GM13976 (cell line): ENCODE data around the gene PI3.

Experiments
- DNase-seq: peaks from one replicate; pipeline ENCODE4 v3.0.0; 2012; ENCODE audit warnings: low spot score
- in situ Hi-C: fragments of 300-500 bp; cut with MboI; formaldehyde crosslinking; loops from one replicate; pipeline ENCODE4 v1.12.0; 2022; ENCODE audit warnings: low sequenced_read_pairs, mixed read lengths, inconsistent platforms; ENCODE audit not compliant: unreplicated experiment
- TF ChIP-seq, protein P1 (sequence below): IDR thresholded peaks from 2 replicates; pipeline ENCODE4 v1.5.1; 2012; ENCODE audit warnings: borderline replicate concordance, mild to moderate bottlenecking; ENCODE audit not compliant: insufficient read depth; ENCODE audit errors: extremely low read depth, missing control alignments, control extremely low read depth

Gene PI3

DNA sequence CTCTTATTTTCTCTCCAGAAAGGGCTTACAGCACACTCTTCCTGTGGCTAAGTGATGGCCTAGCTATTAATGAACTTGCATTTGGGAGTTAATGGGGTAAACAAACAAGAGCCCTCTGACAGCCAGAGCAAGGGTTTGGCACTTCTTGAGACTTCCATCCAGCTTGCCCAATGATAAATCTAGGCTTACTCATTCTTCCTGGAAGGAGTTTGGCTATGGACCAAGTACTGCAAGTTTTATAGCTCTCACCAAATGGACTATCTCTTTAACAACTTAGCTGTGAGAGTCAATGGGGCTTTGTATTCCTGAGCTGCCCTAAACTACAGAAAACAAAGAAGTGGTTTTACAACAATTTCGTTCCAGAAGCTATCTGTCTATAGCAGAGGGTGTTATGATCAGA is 16.7 kb upstream of the PI3 start:
- TF ChIP-seq, protein P1, sequence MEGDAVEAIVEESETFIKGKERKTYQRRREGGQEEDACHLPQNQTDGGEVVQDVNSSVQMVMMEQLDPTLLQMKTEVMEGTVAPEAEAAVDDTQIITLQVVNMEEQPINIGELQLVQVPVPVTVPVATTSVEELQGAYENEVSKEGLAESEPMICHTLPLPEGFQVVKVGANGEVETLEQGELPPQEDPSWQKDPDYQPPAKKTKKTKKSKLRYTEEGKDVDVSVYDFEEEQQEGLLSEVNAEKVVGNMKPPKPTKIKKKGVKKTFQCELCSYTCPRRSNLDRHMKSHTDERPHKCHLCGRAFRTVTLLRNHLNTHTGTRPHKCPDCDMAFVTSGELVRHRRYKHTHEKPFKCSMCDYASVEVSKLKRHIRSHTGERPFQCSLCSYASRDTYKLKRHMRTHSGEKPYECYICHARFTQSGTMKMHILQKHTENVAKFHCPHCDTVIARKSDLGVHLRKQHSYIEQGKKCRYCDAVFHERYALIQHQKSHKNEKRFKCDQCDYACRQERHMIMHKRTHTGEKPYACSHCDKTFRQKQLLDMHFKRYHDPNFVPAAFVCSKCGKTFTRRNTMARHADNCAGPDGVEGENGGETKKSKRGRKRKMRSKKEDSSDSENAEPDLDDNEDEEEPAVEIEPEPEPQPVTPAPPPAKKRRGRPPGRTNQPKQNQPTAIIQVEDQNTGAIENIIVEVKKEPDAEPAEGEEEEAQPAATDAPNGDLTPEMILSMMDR: no peak
- DNase-seq: no peak
- in situ Hi-C loops: no loop called here

DNA sequence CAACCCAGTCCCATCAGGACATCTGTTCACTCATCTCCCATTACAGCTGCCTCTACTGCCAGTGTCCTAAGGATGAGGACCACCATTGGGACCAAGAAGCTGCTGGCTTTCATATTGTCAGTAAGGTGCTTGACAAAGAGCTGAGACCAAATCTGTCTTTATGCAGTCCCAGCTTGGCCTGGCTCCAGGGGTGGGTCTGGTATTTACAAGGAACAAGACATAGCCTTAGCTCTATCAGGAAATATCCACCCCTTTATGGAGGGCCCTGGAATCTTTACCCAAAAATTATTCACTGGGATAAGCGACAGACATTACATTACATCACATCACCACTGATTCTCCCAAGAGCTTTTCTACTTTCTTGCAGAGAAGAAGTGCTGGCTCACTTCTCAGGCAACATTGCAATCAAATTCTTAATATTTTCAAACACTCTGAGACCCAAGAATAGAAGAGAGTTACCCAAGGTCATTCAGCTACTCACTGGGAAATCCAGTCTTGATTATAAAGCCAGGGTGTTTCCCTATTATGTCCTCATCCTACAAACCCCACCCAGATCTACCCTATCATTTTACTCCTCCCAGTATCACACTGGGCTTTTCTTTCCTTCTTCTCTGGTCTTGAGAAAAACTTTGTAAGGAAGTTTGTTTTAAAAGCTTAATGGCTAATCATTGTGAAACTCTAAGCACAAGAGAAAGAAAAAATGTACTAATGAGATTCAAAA is 11.5 kb upstream of the PI3 start:
- in situ Hi-C loops: no loop called here
- TF ChIP-seq, protein P1: no peak
- no peak for DNase-seq

DNA sequence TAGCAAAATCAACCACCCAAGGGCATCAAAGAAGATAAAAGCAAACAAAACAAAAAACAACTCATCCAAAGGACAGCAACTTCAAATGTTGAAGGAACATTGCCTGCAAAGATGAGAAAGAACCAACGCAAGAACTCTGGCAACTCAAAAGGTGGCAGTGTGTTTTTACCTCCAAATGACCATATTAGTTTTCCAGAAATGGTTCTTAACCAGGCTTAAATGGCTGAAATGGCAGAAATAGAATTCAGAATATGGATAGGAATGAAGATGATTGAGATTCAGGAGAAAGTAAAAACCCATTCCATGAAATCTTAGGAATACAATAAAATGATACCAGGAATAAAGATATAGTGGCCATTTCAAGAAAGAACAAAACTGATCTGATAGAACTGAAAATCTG is 9.8 kb upstream of the PI3 start:
- no peak for DNase-seq
- TF ChIP-seq, protein P1: no peak
- in situ Hi-C loops: no loop called here

DNA sequence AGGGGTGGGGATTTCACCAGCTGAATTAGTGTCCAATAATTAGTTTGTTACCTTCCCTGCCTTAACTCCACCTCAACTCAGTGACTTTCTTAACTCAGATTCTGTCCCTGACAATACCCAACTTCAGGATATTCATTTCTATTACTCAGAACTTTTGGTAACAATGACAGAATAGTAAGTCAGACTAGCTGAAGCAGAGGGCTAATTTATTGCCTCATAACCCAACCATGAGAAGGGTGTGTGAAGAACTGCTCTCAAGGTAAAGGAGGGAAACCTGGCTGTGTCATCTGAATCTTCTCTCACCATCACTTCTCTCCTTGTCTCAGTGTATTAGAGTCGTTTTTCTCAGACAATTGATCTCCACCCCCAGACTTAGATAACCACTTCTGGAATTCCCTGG is 1.2 kb upstream of the PI3 start:
- TF ChIP-seq, protein P1: no peak
- DNase-seq: no peak
- in situ Hi-C loops: no loop called here

DNA sequence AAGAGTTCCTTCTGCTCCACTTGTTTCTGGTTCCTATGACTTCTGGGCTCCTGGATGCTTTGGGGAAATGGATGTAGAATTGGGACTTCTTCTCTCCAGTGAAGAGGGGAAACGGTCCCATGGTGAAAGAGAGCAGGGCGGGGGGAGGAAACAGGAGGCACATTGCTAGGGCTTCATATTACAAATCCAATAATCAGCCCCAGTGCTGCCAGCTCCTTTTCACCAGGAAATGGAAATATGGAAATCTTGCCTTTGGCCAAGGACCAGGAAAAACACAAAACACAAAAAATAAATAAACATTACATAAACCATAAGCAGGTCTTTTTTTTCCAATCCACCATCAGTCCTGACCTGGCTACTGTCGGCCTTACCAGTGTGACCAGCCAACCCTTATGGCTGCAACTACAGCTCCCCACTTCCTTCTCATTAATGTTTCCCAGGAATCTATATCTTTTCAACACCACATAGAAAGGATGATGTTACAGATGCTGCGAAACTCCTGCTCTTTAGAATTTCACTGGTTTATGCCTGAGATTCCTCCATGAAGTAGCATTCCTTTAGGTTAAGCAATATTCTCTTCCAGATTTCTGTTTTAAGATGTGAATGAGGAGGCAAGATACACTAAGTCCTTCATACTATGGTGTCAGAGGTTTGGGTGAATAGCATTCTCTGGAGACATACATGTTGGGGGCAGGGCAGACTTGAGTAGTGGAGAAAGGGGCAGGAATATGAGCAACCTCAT is 2.0 kb downstream of the PI3 start:
- no peak for DNase-seq
- in situ Hi-C loops: no loop called here
- TF ChIP-seq, protein P1: no peak

DNA sequence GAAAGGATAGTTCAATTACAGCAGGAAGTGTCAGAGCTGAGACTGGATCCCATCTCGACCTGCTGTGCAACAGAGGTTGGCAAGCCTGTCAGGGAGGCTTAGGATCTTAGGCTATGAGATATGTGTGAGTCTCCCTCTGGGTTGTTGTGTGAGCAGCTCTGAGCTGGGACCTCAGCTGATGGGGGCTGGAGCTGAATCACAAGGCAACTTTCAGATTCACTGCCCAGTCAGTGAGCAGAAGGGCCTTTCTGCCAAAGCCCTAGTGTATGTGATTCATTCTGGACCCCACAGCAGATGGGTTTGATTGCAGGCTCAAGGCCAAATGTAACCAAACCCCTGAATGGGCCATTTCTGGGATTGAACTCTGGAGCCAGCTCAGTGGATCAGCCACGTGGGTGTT is 4.5 kb downstream of the PI3 start:
- DNase-seq: no peak
- TF ChIP-seq, protein P1: no peak
- in situ Hi-C loops: no loop called here
